ENCODE measurements around the gene ZBTB38. TPM values are rescaled to one million over a fixed set of nuclear protein-coding genes. Genes with fewer than 3 reads are reported as not detected.

Gene ZBTB38
- total RNA-seq, 1 experiment from 2014 or later = 17.0 TPM

GRCh38 chr3:141388823-141389621, 20.7 kb downstream of the ZBTB38 start:
- no peak overlapping the region for H3K4me3 ChIP-seq (ENCODE audit: low read length)
- no peaks in the 10 kb centered on the region for H3K9me2 ChIP-seq (replicated peaks; ENCODE audit: low read length)
- no peaks in the 10 kb centered on the region for H3K79me2 ChIP-seq (ENCODE audit: low read length)
- no peaks in the 10 kb centered on the region for H3K36me3 ChIP-seq (ENCODE audit: low read depth, low read length)
- no peak overlapping the region for H3K4me2 ChIP-seq (ENCODE audit: low read length)
- DNase-seq (no peak), ATAC-seq (no peak)
- no peak overlapping the region for H2AFZ ChIP-seq (ENCODE audit: low read length)
- no peaks in the 10 kb centered on the region for H3K27me3 ChIP-seq (ENCODE audit: low read length)
- ChIA-PET CTCF (no interaction called here), POLR2A (ENCODE audit: unreplicated experiment) (no interaction called here)
- H3F3A ChIP-seq (ENCODE audit: low read length, unreplicated experiment) = no peaks in the 10 kb centered on the region
- no peak overlapping the region for H3K27ac ChIP-seq (ENCODE audit: low read length)
- intact Hi-C loops (cut with micrococcal nuclease) = no loop called here
- no TSS peak for BruUV-seq (replicated peaks)
- H3K9ac ChIP-seq (ENCODE audit: low read length) = no peak overlapping the region
- H3K4me1 ChIP-seq (ENCODE audit: insufficient read depth, low read length) = no peaks in the 10 kb centered on the region
- H3K9me3 ChIP-seq (ENCODE audit: low read length) = no peaks in the 10 kb centered on the region
- no peak for TF ChIP-seq EZH2phosphoT487 (IDR thresholded peaks at IDR 0.05; ENCODE audit: borderline replicate concordance, low read length)
- no peak for TF ChIP-seq EZH2 (IDR thresholded peaks at IDR 0.05; ENCODE audit: low read length, unreplicated experiment)
- TF ChIP-seq, protein P1, sequence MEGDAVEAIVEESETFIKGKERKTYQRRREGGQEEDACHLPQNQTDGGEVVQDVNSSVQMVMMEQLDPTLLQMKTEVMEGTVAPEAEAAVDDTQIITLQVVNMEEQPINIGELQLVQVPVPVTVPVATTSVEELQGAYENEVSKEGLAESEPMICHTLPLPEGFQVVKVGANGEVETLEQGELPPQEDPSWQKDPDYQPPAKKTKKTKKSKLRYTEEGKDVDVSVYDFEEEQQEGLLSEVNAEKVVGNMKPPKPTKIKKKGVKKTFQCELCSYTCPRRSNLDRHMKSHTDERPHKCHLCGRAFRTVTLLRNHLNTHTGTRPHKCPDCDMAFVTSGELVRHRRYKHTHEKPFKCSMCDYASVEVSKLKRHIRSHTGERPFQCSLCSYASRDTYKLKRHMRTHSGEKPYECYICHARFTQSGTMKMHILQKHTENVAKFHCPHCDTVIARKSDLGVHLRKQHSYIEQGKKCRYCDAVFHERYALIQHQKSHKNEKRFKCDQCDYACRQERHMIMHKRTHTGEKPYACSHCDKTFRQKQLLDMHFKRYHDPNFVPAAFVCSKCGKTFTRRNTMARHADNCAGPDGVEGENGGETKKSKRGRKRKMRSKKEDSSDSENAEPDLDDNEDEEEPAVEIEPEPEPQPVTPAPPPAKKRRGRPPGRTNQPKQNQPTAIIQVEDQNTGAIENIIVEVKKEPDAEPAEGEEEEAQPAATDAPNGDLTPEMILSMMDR (conservative IDR thresholded peaks at IDR 0.05; ENCODE audit: low read depth, low read length) = no peak
- no peaks in the 10 kb centered on the region for H4K20me1 ChIP-seq (ENCODE audit: low read length)

DNA sequence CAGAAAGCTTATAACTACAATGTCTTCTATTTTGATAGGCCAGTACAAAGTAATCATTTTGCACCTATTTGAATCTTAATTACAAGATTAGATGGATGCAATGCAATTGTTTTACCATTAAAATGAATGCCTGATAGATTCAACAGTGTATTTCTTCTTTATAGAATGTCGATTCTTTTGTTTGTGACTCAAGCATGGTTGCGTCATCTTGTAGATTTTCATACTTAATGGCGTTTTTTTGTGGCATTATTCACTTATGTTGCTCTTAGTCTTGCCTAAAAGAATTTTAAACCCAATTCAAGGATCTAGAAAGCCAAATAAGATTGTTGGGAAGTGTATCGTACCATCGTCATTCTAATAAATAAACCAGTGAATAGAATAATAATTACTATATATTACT, 21.4 kb downstream of the ZBTB38 start:
- Histone ChIP-seq H3K79me2 (ENCODE audit: low read length) (no peaks in the 10 kb centered on the region), H2AFZ (ENCODE audit: low read length) (no peak overlapping the region), H3K4me2 (ENCODE audit: low read length) (no peak overlapping the region), H3K9ac (ENCODE audit: low read length) (no peak overlapping the region), H3K4me1 (ENCODE audit: insufficient read depth, low read length) (no peaks in the 10 kb centered on the region), H3K9me3 (ENCODE audit: low read length) (no peaks in the 10 kb centered on the region), H3K4me3 (ENCODE audit: low read length) (no peak overlapping the region), H3K27ac (ENCODE audit: low read length) (no peak overlapping the region), H4K20me1 (ENCODE audit: low read length) (no peaks in the 10 kb centered on the region), H3K9me2 (replicated peaks; ENCODE audit: low read length) (no peaks in the 10 kb centered on the region), H3K36me3 (ENCODE audit: low read depth, low read length) (no peaks in the 10 kb centered on the region), H3K27me3 (ENCODE audit: low read length) (no peaks in the 10 kb centered on the region), H3F3A (ENCODE audit: low read length, unreplicated experiment) (no peaks in the 10 kb centered on the region)
- intact Hi-C loops (cut with micrococcal nuclease) = no loop called here
- ChIA-PET CTCF (no interaction called here), POLR2A (ENCODE audit: unreplicated experiment) (no interaction called here)
- BruUV-seq (replicated peaks) = no TSS peak
- DNase-seq (no peak), ATAC-seq (no peak)
- TF ChIP-seq, protein P1 (conservative IDR thresholded peaks at IDR 0.05; ENCODE audit: low read depth, low read length) = no peak
- TF ChIP-seq EZH2phosphoT487 (IDR thresholded peaks at IDR 0.05; ENCODE audit: borderline replicate concordance, low read length) (no peak), EZH2 (IDR thresholded peaks at IDR 0.05; ENCODE audit: low read length, unreplicated experiment) (no peak)

GRCh38 chr3:141390747-141391146, 22.4 kb downstream of the ZBTB38 start:
- no TSS peak for BruUV-seq (replicated peaks)

More at GRCh38 chr3:141390747-141391146, 22.4 kb downstream of the ZBTB38 start:
- H4K20me1 ChIP-seq (ENCODE audit: low read length) = no peaks in the 10 kb centered on the region
- intact Hi-C loops (cut with micrococcal nuclease) = no loop called here
- H3K4me2 ChIP-seq (ENCODE audit: low read length) = no peak overlapping the region
- H3K9me3 ChIP-seq (ENCODE audit: low read length) = no peaks in the 10 kb centered on the region
- no peaks in the 10 kb centered on the region for H3K79me2 ChIP-seq (ENCODE audit: low read length)
- H3K4me1 ChIP-seq (ENCODE audit: insufficient read depth, low read length) = no peaks in the 10 kb centered on the region
- no peak overlapping the region for H3K4me3 ChIP-seq (ENCODE audit: low read length)
- no peak overlapping the region for H3K27ac ChIP-seq (ENCODE audit: low read length)
- ChIA-PET POLR2A (ENCODE audit: unreplicated experiment) (no interaction called here), CTCF (no interaction called here)
- DNase-seq (no peak), ATAC-seq (no peak)
- H3K9ac ChIP-seq (ENCODE audit: low read length) = no peak overlapping the region
- peaks cover 2% of the 10 kb centered on the region; the same call in 1 of the 2 replicates for H3K36me3 ChIP-seq (ENCODE audit: low read depth, low read length)
- H3K9me2 ChIP-seq (replicated peaks; ENCODE audit: low read length) = no peaks in the 10 kb centered on the region
- no peaks in the 10 kb centered on the region for H3F3A ChIP-seq (ENCODE audit: low read length, unreplicated experiment)
- TF ChIP-seq, protein P1 (conservative IDR thresholded peaks at IDR 0.05; ENCODE audit: low read depth, low read length) = no peak
- TF ChIP-seq EZH2phosphoT487 (IDR thresholded peaks at IDR 0.05; ENCODE audit: borderline replicate concordance, low read length) (no peak), EZH2 (IDR thresholded peaks at IDR 0.05; ENCODE audit: low read length, unreplicated experiment) (no peak)
- H2AFZ ChIP-seq (ENCODE audit: low read length) = no peak overlapping the region
- H3K27me3 ChIP-seq (ENCODE audit: low read length) = no peaks in the 10 kb centered on the region
